Smooth muscle cell of the pulmonary artery (primary cell): ENCODE results near the gene OR5AP2. TPM values are rescaled to one million over a fixed set of nuclear protein-coding genes. Genes with fewer than 3 reads are reported as not detected.

ENCODE experiments used
- total RNA-seq: library from RNA; depleted of rRNA; stranded (reverse); fragments of >200 nt; gene quantifications from 2 replicates; pipeline ENCODE4 v1.2.3, GENCODE V29; 2014

The OR5AP2 gene
- not detected in 2 replicates for total RNA-seq

GRCh38 chr11:56642339-56642738, at the start of gene OR5AP2:
OR5AP2 (minus strand) TSS chr11:56642439; CDS start chr11:56642439, 0 bp downstream.

GRCh38 chr11:56663386-56663785, 21.1 kb upstream of the OR5AP2 start, which contains the start of gene OR5AR1:
OR5AR1 (plus strand) TSS chr11:56663686; CDS start chr11:56663686, 0 bp downstream.

Other genes with a start within 250 kb of the OR5AP2 start
- gene OR5AL1, start 229.7 kb downstream of the OR5AP2 start, total RNA-seq, result not detected in 2 replicates
- not detected in 2 replicates for gene OR5M3, start 169.1 kb downstream of the OR5AP2 start, total RNA-seq
- not detected in 2 replicates for gene OR5M8, start 151.1 kb downstream of the OR5AP2 start, total RNA-seq
- gene OR5M11, start 99.2 kb downstream of the OR5AP2 start, total RNA-seq, result not detected in 2 replicates
- not detected in 2 replicates for gene OR5M10, start 64.7 kb downstream of the OR5AP2 start, total RNA-seq
- gene OR5M1, start 27.6 kb downstream of the OR5AP2 start, total RNA-seq, result not detected in 2 replicates
- not detected in 2 replicates for gene OR5AR1, start 21.2 kb upstream of the OR5AP2 start, total RNA-seq
- gene OR9G1, start 56.7 kb upstream of the OR5AP2 start, total RNA-seq, result not detected in 2 replicates
- not detected in 2 replicates for gene OR9G4, start 106.3 kb upstream of the OR5AP2 start, total RNA-seq